H1 (cell line): ENCODE data around the gene ACTR1B. TPM values are rescaled to one million over a fixed set of nuclear protein-coding genes. Genes with fewer than 3 reads are reported as not detected.

Experiments used
- CREB1 ChIP-seq: IDR thresholded peaks from 2 replicates; pipeline ENCODE4 v1.6.1; 2012; ENCODE audit warnings: inconsistent platforms
- FOSL1 ChIP-seq: IDR thresholded peaks from 2 replicates; pipeline ENCODE4 v1.6.1; 2011; ENCODE audit warnings: mild to moderate bottlenecking, low read depth, low read length, moderate library complexity; ENCODE audit not compliant: insufficient read depth
- KDM5A ChIP-seq: fragments of 200-600 bp; IDR thresholded peaks from 2 replicates; pipeline ENCODE4 v1.7.1; 2012; ENCODE audit warnings: mild to moderate bottlenecking, low read length, inconsistent platforms, mixed read lengths
- RAD21 ChIP-seq, 2 experiments: IDR thresholded peaks in 1 of 2; conservative IDR thresholded peaks in 1 of 2; 2 replicates each; pipeline ENCODE4 v1.6.1; 2011; ENCODE audit warnings: low read depth in 2 of 2, low read length in 2 of 2, improper control_type of control experiment in 1 of 2, inconsistent platforms in 1 of 2, mild to moderate bottlenecking in 1 of 2, moderate library complexity in 1 of 2
- RXRA ChIP-seq: IDR thresholded peaks from 2 replicates; pipeline ENCODE4 v1.6.1; 2011; ENCODE audit warnings: low read depth, mild to moderate bottlenecking, low read length, moderate library complexity; ENCODE audit not compliant: insufficient read depth
- SAP30 ChIP-seq: fragments of 300-600 bp; sonication (generic); IDR thresholded peaks from 2 replicates; pipeline ENCODE4 v1.7.1; 2012; ENCODE audit warnings: low read length, moderate library complexity, mild to moderate bottlenecking, inconsistent platforms; ENCODE audit not compliant: insufficient read depth, insufficient replicate concordance
- TAF1 ChIP-seq: IDR thresholded peaks from 2 replicates; pipeline ENCODE4 v1.6.1; 2011; ENCODE audit warnings: mild to moderate bottlenecking, low read depth, low read length
- TEAD4 ChIP-seq: IDR thresholded peaks from 2 replicates; pipeline ENCODE4 v1.6.1; 2012; ENCODE audit warnings: low read depth, low read length, inconsistent platforms, mixed read lengths
- polyA plus RNA-seq, 7 experiments: library from polyadenylated mRNA; depleted of rRNA in 3 of 7; stranded (reverse) in 5 of 7; unstranded in 2 of 7; fragments of >200 nt in 5 of 7; fragments of 200-250 nt in 2 of 7; gene quantifications; 1 replicate in 5 of 7; 2 replicates in 1 of 7; 4 replicates in 1 of 7; pipeline versions ENCODE4 v1.2.1 to v1.2.3, GENCODE V29; 2011 to 2013; ENCODE audit warnings: missing spikeins in 2 of 7, mixed read lengths in 2 of 7
- total RNA-seq: library from RNA; stranded (reverse); fragmentation: NEBNext Ultra II Directional; extraction: Animal tissue kit (Norgen Biotek cat#: 25700); gene quantifications from 2 replicates; pipeline ENCODE4 v1.2.1, GENCODE V29; 2021
- TF ChIP-seq, protein P1 (sequence below): fragments of 300-600 bp; sonication (generic); IDR thresholded peaks from 2 replicates; pipeline ENCODE4 v1.7.1; 2012; ENCODE audit warnings: low read length, moderate library complexity, mild to moderate bottlenecking, inconsistent platforms; ENCODE audit not compliant: insufficient replicate concordance
- TF ChIP-seq, protein P2 (sequence below): IDR thresholded peaks from 2 replicates; pipeline ENCODE4 v1.6.1; 2012; ENCODE audit warnings: low read length, inconsistent platforms

ACTR1B gene
- total and polyA plus RNA-seq, 2 of the 8 experiments (the other 6 are each of a cell fraction or from before 2014, with no cell fraction given), result 40.7 to 56.0 TPM

DNA sequence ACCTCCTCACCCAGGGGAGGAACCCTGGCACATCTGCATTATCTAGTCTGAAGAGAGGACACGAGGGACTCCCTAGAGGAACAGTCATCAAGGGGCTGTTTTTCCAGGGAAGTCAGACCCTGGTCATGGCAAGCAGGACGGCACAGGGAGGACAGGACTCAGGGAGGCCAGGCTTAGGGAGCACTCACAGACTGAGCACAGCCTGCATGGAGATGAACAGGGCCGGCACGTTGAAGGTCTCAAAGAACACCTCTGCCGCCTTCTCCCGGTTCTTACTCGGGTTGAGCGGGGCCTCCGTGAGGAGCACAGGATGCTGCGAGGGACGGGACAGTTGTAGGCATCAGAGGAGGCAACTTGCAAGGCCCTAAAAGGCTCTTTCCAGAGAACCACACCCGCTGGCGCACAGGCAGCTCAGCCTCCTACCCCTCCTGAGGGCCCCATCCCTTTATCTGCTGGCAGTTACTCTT, 5.1 kb downstream of the ACTR1B start (continued):
- TF ChIP-seq, protein P1, sequence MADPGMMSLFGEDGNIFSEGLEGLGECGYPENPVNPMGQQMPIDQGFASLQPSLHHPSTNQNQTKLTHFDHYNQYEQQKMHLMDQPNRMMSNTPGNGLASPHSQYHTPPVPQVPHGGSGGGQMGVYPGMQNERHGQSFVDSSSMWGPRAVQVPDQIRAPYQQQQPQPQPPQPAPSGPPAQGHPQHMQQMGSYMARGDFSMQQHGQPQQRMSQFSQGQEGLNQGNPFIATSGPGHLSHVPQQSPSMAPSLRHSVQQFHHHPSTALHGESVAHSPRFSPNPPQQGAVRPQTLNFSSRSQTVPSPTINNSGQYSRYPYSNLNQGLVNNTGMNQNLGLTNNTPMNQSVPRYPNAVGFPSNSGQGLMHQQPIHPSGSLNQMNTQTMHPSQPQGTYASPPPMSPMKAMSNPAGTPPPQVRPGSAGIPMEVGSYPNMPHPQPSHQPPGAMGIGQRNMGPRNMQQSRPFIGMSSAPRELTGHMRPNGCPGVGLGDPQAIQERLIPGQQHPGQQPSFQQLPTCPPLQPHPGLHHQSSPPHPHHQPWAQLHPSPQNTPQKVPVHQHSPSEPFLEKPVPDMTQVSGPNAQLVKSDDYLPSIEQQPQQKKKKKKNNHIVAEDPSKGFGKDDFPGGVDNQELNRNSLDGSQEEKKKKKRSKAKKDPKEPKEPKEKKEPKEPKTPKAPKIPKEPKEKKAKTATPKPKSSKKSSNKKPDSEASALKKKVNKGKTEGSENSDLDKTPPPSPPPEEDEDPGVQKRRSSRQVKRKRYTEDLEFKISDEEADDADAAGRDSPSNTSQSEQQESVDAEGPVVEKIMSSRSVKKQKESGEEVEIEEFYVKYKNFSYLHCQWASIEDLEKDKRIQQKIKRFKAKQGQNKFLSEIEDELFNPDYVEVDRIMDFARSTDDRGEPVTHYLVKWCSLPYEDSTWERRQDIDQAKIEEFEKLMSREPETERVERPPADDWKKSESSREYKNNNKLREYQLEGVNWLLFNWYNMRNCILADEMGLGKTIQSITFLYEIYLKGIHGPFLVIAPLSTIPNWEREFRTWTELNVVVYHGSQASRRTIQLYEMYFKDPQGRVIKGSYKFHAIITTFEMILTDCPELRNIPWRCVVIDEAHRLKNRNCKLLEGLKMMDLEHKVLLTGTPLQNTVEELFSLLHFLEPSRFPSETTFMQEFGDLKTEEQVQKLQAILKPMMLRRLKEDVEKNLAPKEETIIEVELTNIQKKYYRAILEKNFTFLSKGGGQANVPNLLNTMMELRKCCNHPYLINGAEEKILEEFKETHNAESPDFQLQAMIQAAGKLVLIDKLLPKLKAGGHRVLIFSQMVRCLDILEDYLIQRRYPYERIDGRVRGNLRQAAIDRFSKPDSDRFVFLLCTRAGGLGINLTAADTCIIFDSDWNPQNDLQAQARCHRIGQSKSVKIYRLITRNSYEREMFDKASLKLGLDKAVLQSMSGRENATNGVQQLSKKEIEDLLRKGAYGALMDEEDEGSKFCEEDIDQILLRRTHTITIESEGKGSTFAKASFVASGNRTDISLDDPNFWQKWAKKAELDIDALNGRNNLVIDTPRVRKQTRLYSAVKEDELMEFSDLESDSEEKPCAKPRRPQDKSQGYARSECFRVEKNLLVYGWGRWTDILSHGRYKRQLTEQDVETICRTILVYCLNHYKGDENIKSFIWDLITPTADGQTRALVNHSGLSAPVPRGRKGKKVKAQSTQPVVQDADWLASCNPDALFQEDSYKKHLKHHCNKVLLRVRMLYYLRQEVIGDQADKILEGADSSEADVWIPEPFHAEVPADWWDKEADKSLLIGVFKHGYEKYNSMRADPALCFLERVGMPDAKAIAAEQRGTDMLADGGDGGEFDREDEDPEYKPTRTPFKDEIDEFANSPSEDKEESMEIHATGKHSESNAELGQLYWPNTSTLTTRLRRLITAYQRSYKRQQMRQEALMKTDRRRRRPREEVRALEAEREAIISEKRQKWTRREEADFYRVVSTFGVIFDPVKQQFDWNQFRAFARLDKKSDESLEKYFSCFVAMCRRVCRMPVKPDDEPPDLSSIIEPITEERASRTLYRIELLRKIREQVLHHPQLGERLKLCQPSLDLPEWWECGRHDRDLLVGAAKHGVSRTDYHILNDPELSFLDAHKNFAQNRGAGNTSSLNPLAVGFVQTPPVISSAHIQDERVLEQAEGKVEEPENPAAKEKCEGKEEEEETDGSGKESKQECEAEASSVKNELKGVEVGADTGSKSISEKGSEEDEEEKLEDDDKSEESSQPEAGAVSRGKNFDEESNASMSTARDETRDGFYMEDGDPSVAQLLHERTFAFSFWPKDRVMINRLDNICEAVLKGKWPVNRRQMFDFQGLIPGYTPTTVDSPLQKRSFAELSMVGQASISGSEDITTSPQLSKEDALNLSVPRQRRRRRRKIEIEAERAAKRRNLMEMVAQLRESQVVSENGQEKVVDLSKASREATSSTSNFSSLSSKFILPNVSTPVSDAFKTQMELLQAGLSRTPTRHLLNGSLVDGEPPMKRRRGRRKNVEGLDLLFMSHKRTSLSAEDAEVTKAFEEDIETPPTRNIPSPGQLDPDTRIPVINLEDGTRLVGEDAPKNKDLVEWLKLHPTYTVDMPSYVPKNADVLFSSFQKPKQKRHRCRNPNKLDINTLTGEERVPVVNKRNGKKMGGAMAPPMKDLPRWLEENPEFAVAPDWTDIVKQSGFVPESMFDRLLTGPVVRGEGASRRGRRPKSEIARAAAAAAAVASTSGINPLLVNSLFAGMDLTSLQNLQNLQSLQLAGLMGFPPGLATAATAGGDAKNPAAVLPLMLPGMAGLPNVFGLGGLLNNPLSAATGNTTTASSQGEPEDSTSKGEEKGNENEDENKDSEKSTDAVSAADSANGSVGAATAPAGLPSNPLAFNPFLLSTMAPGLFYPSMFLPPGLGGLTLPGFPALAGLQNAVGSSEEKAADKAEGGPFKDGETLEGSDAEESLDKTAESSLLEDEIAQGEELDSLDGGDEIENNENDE, result no peak
- no peak for TF ChIP-seq TAF1
- TF ChIP-seq, protein P2, sequence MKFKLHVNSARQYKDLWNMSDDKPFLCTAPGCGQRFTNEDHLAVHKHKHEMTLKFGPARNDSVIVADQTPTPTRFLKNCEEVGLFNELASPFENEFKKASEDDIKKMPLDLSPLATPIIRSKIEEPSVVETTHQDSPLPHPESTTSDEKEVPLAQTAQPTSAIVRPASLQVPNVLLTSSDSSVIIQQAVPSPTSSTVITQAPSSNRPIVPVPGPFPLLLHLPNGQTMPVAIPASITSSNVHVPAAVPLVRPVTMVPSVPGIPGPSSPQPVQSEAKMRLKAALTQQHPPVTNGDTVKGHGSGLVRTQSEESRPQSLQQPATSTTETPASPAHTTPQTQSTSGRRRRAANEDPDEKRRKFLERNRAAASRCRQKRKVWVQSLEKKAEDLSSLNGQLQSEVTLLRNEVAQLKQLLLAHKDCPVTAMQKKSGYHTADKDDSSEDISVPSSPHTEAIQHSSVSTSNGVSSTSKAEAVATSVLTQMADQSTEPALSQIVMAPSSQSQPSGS, result no peak
- TF ChIP-seq RAD21 (IDR thresholded peaks at IDR 0.05 in 1 of 2, conservative IDR thresholded peaks at IDR 0.05 in 1 of 2; ENCODE audit: low read depth in 2 of 2, low read length in 2 of 2), result no peak
- TF ChIP-seq TEAD4, result no peak
- TF ChIP-seq CREB1, result no peak
- TF ChIP-seq FOSL1, result no peak
- TF ChIP-seq RXRA, result no peak
- no peak for TF ChIP-seq SAP30
- no peak for TF ChIP-seq KDM5A
